Stimulated activated naive B cell treated with anti-CD40 and anti-IgM and Interleukin-4, amounts not matched to agents 10 μg/mL and 1 μg/mL and 100 μg/mL, for 72 hours (primary cell): Measurements from ENCODE around the gene NPAS2.

Source experiments
- ATAC-seq, 2 donors: fragments of 150-1000 bp; cut with Tn5 transposase; replicated peaks; 2 replicates each; pipeline ENCODE4 v1.10.0; 2021; ENCODE audit warnings: moderate library complexity in 1 of 2
- DNase-seq: peaks from one replicate; pipeline ENCODE4 v3.0.0; 2021
- H3K27ac Mint-ChIP-seq: one replicate; pipeline ENCODE4 v1.8.0; 2022; ENCODE audit warnings: mild to moderate bottlenecking, mixed read lengths
- H3K27me3 Mint-ChIP-seq, 2 donors: one replicate each; pipeline ENCODE4 v1.8.0; 2022; ENCODE audit warnings: mixed read lengths in 2 of 2
- H3K36me3 Mint-ChIP-seq, 2 donors: one replicate each; pipeline ENCODE4 v1.8.0; 2022; ENCODE audit warnings: mixed read lengths in 2 of 2, mild to moderate bottlenecking in 1 of 2
- H3K4me1 Mint-ChIP-seq, 2 donors: one replicate each; pipeline ENCODE4 v1.8.0; 2022; ENCODE audit warnings: mixed read lengths in 2 of 2, mild to moderate bottlenecking in 1 of 2
- H3K4me3 Mint-ChIP-seq, 2 donors: one replicate each; pipeline ENCODE4 v1.8.0; 2022; ENCODE audit warnings: mild to moderate bottlenecking in 2 of 2, mixed read lengths in 2 of 2, moderate library complexity in 1 of 2
- H3K9me3 Mint-ChIP-seq, 2 donors: one replicate each; pipeline ENCODE4 v1.8.0; 2022; ENCODE audit warnings: mixed read lengths in 2 of 2, mild to moderate bottlenecking in 1 of 2

The NPAS2 gene

DNA sequence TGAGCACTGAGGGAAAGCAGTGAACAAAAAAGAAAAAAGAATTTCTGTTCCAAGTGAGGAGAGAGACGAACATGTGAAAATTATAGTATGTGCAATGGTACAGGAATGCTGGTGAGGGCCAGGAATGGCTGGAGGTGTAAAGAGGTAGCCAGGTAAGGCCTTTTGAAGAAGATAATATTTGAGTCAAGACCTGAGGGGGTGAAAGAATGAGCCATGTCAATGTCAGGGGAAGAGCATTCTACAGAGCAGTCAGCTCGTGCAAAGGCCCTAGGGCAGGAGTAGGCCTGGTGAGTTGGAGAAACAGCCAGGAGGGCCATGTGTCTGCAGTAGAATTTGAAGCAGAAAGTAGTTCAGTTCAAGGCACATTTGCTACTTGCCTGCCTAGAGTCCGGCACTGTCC, 169.7 kb downstream of the NPAS2 start:
- peaks cover 5 to 6% of the 10 kb centered on the region in 2 donors for H3K27me3 Mint-ChIP-seq
- no peak for DNase-seq
- no peaks in the 10 kb centered on the region for H3K36me3 Mint-ChIP-seq
- peaks cover 0 to 2% of the 10 kb centered on the region in 2 donors for H3K9me3 Mint-ChIP-seq
- peaks cover 10 to 18% of the 10 kb centered on the region in 2 donors for H3K4me1 Mint-ChIP-seq
- ATAC-seq, result no peak
- no peak overlapping the region for H3K4me3 Mint-ChIP-seq
- no peak overlapping the region for H3K27ac Mint-ChIP-seq

DNA sequence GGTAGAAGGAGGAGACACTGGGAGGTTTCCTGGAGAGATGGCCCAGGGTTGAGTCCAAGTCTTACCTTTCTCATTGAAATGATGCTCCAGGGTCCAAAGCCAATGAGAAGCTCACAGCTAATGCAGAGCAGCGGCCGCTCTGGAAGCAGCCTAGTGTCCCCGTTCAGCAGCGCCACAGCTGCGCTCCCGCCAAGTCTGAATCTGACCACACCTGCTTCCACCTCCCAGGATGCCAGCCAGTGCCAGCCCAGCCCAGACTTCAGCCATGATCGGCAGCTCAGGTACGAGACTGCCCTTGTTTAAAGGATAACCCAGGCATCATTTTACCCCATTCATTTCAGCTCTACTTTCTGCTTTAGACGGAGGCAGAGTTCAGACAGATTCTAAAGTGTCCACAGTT, 170.2 kb downstream of the NPAS2 start:
- Mint-ChIP-seq H3K27ac (no peak overlapping the region), H3K4me1 (peaks cover 7 to 18% of the 10 kb centered on the region in 2 donors), H3K4me3 (no peak overlapping the region), H3K27me3 (peaks cover under 1% of the 10 kb centered on the region in 2 donors), H3K36me3 (no peaks in the 10 kb centered on the region), H3K9me3 (peaks cover 0 to 2% of the 10 kb centered on the region in 2 donors)
- no peak for DNase-seq
- no peak for ATAC-seq

DNA sequence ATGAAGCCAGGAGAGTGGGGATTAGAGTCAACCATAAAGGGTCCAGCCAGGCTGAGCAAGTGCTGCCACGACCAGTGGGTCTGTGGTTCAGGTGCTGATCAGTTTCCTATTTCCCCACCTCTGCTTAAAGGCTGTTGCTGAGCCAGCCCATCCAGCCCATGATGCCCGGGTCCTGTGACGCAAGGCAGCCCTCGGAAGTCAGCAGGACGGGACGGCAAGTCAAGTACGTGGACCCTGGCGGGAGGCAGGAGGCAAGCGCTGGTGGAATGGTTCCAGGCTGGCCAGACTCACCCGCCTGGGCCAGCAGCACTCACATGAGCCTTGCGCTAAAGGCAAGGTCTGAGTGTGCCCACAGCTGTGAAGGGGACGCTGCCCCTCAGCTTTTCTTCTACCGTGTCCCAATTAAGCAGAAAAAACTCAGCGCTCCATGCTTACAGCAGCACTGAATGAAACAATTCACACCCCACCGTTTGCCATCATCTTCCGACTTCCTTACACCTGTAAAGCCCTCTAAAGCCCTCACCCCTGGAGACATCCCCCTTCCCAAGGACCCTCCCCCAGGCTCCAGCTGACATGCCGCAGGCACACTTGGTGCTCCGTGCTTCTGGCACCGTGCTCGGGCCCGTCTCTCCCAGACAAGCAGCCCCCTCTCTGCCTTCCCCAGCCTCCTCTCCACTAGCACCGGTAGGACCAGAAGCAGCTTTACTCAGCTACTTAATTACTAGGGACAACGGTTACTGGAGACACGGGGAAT, 170.9 kb downstream of the NPAS2 start:
- H3K9me3 Mint-ChIP-seq, result peaks cover 0 to 2% of the 10 kb centered on the region in 2 donors
- no peak overlapping the region for H3K4me3 Mint-ChIP-seq
- H3K36me3 Mint-ChIP-seq, result no peaks in the 10 kb centered on the region
- H3K27ac Mint-ChIP-seq, result no peak overlapping the region
- H3K4me1 Mint-ChIP-seq, result peaks cover 7 to 18% of the 10 kb centered on the region in 2 donors
- DNase-seq, result no peak
- ATAC-seq, result no peak
- H3K27me3 Mint-ChIP-seq, result no peaks in the 10 kb centered on the region

DNA sequence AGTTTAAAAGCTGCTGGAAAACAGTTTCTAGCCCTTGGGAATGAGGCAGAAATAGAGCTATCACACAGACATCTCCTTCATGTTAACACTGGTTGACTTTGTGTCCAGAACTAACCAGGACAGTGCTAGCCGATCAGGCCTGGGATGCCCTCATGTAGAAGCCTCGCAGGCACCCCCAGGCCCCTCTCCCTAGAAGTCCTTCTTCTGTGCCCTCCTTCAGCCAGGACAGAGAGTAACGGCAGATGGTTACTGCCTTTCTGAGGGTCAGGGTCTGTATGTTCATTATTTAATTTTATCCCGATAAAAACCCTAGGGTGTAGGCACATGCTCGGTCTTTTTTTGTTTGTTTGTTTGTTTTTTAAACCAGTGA, 171.4 kb downstream of the NPAS2 start:
- H3K9me3 Mint-ChIP-seq, result peaks cover 0 to 2% of the 10 kb centered on the region in 2 donors
- H3K4me3 Mint-ChIP-seq, result no peak overlapping the region
- H3K27ac Mint-ChIP-seq, result no peak overlapping the region
- DNase-seq, result no peak
- H3K36me3 Mint-ChIP-seq, result no peaks in the 10 kb centered on the region
- no peaks in the 10 kb centered on the region for H3K27me3 Mint-ChIP-seq
- peaks cover 7 to 18% of the 10 kb centered on the region in 2 donors for H3K4me1 Mint-ChIP-seq
- no peak for ATAC-seq

DNA sequence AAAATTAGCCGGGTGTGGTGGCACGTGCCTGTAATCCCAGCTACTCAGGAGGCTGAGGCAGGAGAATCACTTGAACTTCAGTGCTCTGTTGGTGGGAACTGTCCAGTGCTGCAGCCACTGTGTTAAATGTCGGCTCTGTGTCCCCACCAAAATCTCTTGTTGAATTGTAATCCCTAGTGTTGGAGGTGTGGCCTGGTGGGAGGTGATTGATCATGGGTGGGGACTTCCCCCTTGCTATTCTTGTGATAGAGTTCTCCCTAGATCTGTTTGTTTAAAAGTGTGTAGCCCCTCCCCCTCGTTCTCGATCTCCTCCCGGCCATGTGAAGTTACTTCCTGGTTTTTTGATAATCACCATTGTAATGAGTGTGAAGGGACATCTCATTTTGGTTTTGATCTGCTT, 172.3 kb downstream of the NPAS2 start:
- peak; percentile 77 to 85 for ATAC-seq
- Mint-ChIP-seq H3K4me3 (peak overlapping the region in 1 of 2 donors; percentile 32), H3K27ac (no peak overlapping the region), H3K27me3 (no peaks in the 10 kb centered on the region), H3K4me1 (peaks cover 7 to 18% of the 10 kb centered on the region in 2 donors), H3K36me3 (no peaks in the 10 kb centered on the region), H3K9me3 (peaks cover 0 to 2% of the 10 kb centered on the region in 2 donors)
- no peak for DNase-seq

DNA sequence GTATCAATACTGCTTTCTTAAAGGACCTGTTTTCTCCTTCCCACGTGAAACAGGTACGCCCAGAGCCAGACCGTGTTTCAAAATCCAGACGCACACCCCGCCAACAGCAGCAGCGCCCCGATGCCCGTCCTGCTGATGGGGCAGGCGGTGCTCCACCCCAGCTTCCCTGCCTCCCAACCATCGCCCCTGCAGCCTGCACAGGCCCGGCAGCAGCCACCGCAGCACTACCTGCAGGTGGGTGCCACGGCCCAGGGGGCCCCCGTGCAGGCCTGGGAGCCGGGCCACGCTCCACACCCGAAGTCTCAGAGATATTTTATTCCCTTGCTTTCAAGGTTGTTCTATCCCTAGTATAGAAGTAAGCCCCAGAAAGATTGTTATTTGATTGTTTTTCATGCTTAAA, 173.4 kb downstream of the NPAS2 start:
- Mint-ChIP-seq H3K9me3 (peaks cover 0 to 2% of the 10 kb centered on the region in 2 donors), H3K36me3 (no peaks in the 10 kb centered on the region), H3K27me3 (no peaks in the 10 kb centered on the region), H3K4me3 (peak overlapping the region in 1 of 2 donors; percentile 56), H3K27ac (peak overlapping the region; percentile 51), H3K4me1 (peaks cover 7 to 18% of the 10 kb centered on the region in 2 donors)
- DNase-seq (no peak), ATAC-seq (no peak)

DNA sequence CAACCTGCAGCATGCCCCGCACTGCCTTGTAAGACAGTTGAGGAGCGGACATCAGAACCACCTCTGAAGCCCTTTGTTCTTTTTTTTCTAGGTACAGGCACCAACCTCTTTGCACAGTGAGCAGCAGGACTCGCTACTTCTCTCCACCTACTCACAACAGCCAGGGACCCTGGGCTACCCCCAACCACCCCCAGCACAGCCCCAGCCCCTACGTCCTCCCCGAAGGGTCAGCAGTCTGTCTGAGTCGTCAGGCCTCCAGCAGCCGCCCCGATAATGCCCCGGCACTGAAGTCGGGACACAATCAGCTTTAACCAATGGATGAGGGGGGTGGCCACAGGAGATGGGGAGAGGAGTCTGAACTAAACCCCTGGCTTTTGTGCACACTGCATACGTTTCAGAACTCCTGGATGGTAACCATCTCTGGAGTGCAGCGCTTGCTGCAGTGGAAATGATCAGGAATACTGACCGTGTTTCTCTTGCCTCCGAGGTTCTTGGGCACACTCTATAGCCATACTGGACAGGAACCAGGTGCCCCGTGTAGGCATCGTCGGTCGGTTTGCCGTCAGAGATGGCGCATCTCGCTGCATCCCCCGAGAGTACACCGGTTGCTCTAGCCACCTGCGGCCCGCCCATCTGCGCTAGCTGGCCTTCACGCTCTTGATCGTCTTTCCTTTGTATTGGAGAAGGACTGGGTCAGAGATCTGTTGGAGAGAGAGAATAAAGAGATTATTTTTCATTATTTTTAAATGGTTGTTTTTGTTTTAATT, 175.6 kb downstream of the NPAS2 start:
- H3K27ac Mint-ChIP-seq, result no peak overlapping the region
- DNase-seq, result no peak
- ATAC-seq, result no peak
- H3K4me1 Mint-ChIP-seq, result peaks cover 7 to 18% of the 10 kb centered on the region in 2 donors
- H3K27me3 Mint-ChIP-seq, result peaks cover 0 to 5% of the 10 kb centered on the region in 2 donors
- H3K9me3 Mint-ChIP-seq, result peaks cover 0 to 2% of the 10 kb centered on the region in 2 donors
- no peak overlapping the region for H3K4me3 Mint-ChIP-seq
- no peaks in the 10 kb centered on the region for H3K36me3 Mint-ChIP-seq

DNA sequence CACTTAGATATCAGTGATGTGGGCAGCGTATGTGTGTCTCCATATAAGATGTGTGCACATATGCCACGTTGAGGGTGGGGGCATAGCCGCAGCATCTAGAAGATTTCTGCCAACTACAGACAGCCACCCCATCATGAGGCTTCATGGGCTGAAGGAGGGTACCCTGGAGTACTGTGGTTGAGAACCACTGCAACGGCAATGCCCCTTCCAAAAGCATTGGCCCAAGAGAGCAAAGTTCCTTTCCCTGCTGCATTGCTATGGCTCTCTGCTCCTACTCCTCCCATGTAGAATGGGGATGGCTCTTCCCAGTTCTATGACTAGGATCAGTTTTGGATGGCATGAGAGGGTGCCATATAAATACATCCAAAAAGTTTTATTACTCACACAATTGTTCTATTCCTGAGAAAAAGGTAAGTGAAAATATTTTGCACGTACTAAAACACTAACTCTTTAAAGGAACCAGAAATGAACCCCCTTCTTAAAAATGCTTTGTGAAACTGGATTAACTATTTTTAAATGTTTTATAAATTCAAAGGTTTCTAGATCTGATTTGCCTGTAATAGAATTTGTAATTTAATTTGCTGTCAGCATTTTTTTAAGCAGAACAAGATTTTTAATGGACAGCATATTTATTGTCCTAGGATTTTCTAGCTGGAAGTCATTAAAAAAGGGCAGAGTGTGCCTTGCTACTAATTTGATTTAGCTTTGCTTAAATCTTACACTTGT, 177.7 kb downstream of the NPAS2 start:
- Mint-ChIP-seq H3K27me3 (peaks cover 0 to 5% of the 10 kb centered on the region in 2 donors), H3K36me3 (peaks cover 7 to 12% of the 10 kb centered on the region in 2 donors), H3K9me3 (peaks cover 3 to 5% of the 10 kb centered on the region in 2 donors), H3K27ac (no peak overlapping the region), H3K4me1 (peaks cover 7 to 16% of the 10 kb centered on the region in 2 donors), H3K4me3 (no peak overlapping the region)
- DNase-seq (no peak), ATAC-seq (no peak)

DNA sequence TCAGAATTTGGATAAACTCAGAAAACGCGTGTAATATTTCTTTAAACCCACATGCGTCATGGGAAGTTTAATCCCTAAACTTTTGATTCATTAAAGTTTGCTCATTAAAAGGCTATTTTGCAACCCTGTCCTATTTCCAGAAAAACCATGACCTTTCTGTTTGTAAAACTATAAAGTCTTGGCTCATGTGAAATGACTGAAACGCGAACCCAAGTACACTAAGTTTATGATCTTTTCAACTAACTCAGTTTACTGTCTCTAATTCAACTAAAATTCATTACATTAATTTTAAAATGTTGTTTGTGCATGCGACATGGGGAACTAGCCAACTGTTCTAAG, 178.3 kb downstream of the NPAS2 start:
- Mint-ChIP-seq H3K27me3 (peaks cover 0 to 5% of the 10 kb centered on the region in 2 donors), H3K27ac (no peak overlapping the region), H3K36me3 (peaks cover 12 to 17% of the 10 kb centered on the region in 2 donors), H3K9me3 (peaks cover 3 to 5% of the 10 kb centered on the region in 2 donors), H3K4me1 (peaks cover 10 to 14% of the 10 kb centered on the region in 2 donors), H3K4me3 (no peak overlapping the region)
- DNase-seq (no peak), ATAC-seq (no peak)

DNA sequence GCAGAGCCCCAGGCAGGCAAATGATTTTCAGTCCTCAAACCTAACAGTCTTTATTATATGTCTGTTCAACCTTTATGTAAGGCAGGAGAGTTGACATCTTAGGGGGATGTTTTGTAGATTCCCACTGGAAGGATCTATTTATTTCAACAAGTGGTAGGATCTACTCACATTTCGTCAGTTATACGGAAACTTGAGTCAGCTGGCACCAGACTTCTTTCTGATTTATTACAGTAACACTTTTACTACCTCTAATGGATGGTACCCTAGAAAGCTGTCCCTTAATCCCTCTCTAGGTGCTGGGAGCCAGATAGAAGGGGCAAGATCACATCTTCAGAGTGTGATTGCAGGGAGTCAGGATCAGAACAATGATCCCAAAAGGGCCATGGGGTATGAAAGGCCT, 180.1 kb downstream of the NPAS2 start:
- ATAC-seq, result no peak
- H3K9me3 Mint-ChIP-seq, result peaks cover 3 to 5% of the 10 kb centered on the region in 2 donors
- peaks cover 0 to 5% of the 10 kb centered on the region in 2 donors for H3K27me3 Mint-ChIP-seq
- DNase-seq, result no peak
- no peak overlapping the region for H3K27ac Mint-ChIP-seq
- H3K36me3 Mint-ChIP-seq, result peaks cover 30 to 35% of the 10 kb centered on the region in 2 donors
- no peak overlapping the region for H3K4me3 Mint-ChIP-seq
- peaks cover 25 to 29% of the 10 kb centered on the region in 2 donors for H3K4me1 Mint-ChIP-seq

DNA sequence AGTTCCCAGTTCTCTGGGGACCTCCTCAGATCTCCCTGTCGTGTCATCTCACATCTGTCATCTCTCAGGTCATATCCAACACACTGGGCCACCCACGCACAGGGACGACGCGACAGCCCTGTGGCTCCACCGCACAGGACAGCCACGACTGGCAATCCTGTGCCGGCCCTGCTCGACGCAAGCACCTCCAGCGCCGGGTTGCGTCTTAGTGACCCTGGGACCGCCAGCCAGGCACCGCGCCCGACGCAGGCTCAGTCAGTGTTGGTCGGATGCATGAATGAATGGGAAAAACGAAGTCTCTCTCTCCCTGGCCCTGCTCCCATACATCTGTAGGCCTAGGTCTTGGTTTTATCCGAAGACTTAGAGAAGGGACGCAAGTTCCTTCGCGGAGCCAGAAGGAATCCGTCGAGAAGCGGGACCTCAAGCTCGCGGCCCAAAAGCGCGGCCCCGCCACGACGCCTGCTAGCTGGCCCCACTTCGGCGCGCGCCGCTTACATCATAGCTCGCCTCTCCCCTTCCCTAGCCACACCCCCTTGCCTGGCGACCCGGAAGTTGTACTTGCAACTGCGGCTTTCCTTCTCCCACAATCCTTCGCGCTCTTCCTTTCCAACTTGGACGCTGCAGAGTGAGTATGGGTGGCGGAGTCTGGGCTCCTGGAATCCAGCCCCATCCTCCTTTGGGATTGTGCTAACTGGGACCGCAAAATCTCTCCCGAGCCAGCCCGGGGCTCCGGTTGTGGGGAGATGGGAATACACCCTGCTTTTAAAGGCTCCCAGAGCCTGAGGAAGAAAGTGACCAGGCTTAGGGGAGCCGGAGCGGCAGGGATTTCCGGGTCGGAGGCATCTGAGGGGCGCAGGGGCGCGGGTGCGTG, 182.0 kb downstream of the NPAS2 start, which contains the start of gene RPL31:
Gene RPL31 (plus strand): TSS at position 599 of the 871 bp plus-strand sequence. CDS start 413 bp downstream, outside the sequence.
- Mint-ChIP-seq H3K27ac (peak within 1 kb of the TSS; percentile 99), H3K27me3 (peaks cover 0 to 5% of the 10 kb centered on the region in 2 donors), H3K36me3 (peaks cover 39 to 51% of the 10 kb centered on the region in 2 donors), H3K4me3 (peak within 1 kb of the TSS; percentile 87 to 98), H3K9me3 (peaks cover 3 to 5% of the 10 kb centered on the region in 2 donors), H3K4me1 (peaks cover 31 to 45% of the 10 kb centered on the region in 2 donors)
- ATAC-seq (peak; percentile 95 to 97), DNase-seq (peak; percentile 93)

DNA sequence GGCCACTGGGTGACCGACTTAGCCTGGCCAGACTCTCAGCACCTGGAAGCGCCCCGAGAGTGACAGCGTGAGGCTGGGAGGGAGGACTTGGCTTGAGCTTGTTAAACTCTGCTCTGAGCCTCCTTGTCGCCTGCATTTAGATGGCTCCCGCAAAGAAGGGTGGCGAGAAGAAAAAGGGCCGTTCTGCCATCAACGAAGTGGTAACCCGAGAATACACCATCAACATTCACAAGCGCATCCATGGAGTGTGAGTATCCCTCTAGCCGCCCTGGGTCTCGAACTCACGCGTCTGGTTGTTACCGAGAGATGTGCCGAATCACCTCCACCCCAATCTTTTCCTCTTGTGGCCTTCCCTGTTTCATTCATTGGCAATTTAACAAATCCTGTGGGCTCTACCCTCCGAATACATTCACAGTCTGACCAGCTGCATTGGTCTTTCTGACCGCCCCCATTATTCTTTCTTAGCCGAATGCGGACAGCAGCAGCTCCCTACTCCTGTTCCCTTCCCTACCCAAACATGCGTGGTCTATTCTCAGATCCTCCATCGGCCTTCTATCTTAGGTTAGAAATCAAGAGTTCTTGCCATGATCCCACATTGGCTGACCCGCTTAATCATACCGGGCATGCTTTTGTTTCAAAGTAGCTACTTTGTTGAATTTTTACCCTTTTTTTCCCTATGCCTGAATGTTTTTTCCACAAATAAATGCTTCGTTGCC, 182.8 kb downstream of the NPAS2 start:
- ATAC-seq (peak; percentile 5 to 6), DNase-seq (no peak)
- Mint-ChIP-seq H3K27me3 (peaks cover 0 to 5% of the 10 kb centered on the region in 2 donors), H3K4me1 (peaks cover 33 to 53% of the 10 kb centered on the region in 2 donors), H3K9me3 (peaks cover 3 to 5% of the 10 kb centered on the region in 2 donors), H3K27ac (peak overlapping the region; percentile 99), H3K36me3 (peaks cover 42 to 58% of the 10 kb centered on the region in 2 donors), H3K4me3 (peak overlapping the region; percentile 87 to 98)

DNA sequence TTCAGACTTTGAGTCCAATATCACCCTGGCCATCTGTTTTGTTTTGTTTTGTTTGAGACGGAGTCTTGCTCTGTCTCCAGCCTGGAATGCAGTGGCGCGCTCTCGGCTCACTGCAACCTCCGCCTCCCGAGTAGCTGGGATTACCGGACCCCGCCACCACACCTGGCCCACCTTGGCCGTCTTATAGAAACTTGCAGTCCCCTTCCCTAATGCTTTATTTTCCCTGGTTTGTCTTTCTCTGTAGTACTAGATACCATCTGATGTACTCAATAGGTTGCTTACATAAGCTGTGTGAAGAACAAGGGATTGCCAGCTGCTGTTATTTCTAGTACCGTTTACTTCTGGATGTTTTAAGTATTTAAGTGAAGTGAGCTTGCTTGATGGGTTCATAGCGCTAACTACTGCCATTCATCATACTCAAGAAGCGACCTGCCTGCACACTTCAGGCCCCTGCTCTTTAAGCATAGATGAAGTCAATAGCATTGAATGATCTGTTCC, 183.4 kb downstream of the NPAS2 start:
- DNase-seq (no peak), ATAC-seq (no peak)
- Mint-ChIP-seq H3K27ac (peak overlapping the region; percentile 99), H3K9me3 (peaks cover 3 to 5% of the 10 kb centered on the region in 2 donors), H3K4me3 (peak overlapping the region; percentile 87 to 98), H3K4me1 (peaks cover 36 to 59% of the 10 kb centered on the region in 2 donors), H3K27me3 (peaks cover 0 to 5% of the 10 kb centered on the region in 2 donors), H3K36me3 (peaks cover 48 to 64% of the 10 kb centered on the region in 2 donors)
